Sigmoid colon (tissue), 7 donors: ENCODE measurements around the gene SLX4IP. TPM values are rescaled to one million over a fixed set of nuclear protein-coding genes. Genes with fewer than 3 reads are reported as not detected.
A peak's percentile ranks its signal among the peaks of the same experiment; 100 is the strongest.

ENCODE experiments used
- DNase-seq: peaks from one replicate; pipeline ENCODE4 v3.0.0-alpha.2; 2019
- H3K27ac ChIP-seq, 4 donors: fragments of 200-600 bp; sonication (generic); one replicate each; pipeline ENCODE4 v1.5.1; 2016 to 2019; ENCODE audit warnings: mild to moderate bottlenecking in 1 of 4
- H3K27me3 ChIP-seq, 3 donors: fragments of 200-600 bp; sonication (generic); one replicate each; pipeline ENCODE4 v1.5.1; 2019; ENCODE audit warnings: mild to moderate bottlenecking in 1 of 3
- H3K36me3 ChIP-seq, 4 donors: fragments of 200-600 bp; sonication (generic); one replicate each; pipeline ENCODE4 v1.5.1; 2016 to 2019
- H3K4me1 ChIP-seq, 4 donors: fragments of 200-600 bp; sonication (generic); one replicate each; pipeline ENCODE4 v1.5.1; 2017 to 2019
- H3K4me3 ChIP-seq, 4 donors: fragments of 200-600 bp; sonication (generic); one replicate each; pipeline ENCODE4 v1.5.1; 2017 to 2019; ENCODE audit warnings: mild to moderate bottlenecking in 2 of 4, moderate library complexity in 1 of 4
- H3K9me3 ChIP-seq, 4 donors: fragments of 200-600 bp in 3 of 4; sonication (generic) in 3 of 4; one replicate each; pipeline versions ENCODE4 v1.5.1 to v1.6.1; 2013 to 2019
- EP300 ChIP-seq, 4 donors: sonication (generic); formaldehyde crosslinking; IDR thresholded peaks; one replicate each; pipeline ENCODE4 v1.6.1; 2017; ENCODE audit warnings: antibody characterized with exemption in 4 of 4
- POLR2A ChIP-seq, 2 donors: fragments of 450-650 bp; IDR thresholded peaks; one replicate each; pipeline ENCODE4 v1.6.1; 2016; ENCODE audit warnings: antibody characterized with exemption in 2 of 2, mild to moderate bottlenecking in 2 of 2, moderate library complexity in 2 of 2
- POLR2AphosphoS5 ChIP-seq, 4 donors: sonication (generic); formaldehyde crosslinking; IDR thresholded peaks; one replicate each; pipeline ENCODE4 v1.6.1; 2017; ENCODE audit warnings: antibody characterized with exemption in 4 of 4
- WGBS, 2 donors: extraction: QIAGEN DNeasy Blood & Tissue Kit; methylation state at CpG; one replicate each; pipeline ENCODE4 v1.1.7; 2013; 5-methylcytosine and 5-hydroxymethylcytosine counted together
- intact Hi-C: fragments of 100-400 bp; cut with DNase I; formaldehyde crosslinking; loops from one replicate; pipeline ENCODE4 v1.15.1; 2023
- polyA plus RNA-seq, 3 donors: library from polyadenylated mRNA; stranded (reverse); fragments of 200-250 nt; gene quantifications; one replicate each; pipeline ENCODE4 v1.2.3, GENCODE V29; 2013
- total RNA-seq, 4 donors: library from RNA; depleted of rRNA; stranded (reverse); fragments of >200 nt; gene quantifications; one replicate each; pipeline ENCODE4 v1.1.0, GENCODE V29; 2016
- TF ChIP-seq, protein P1 (sequence below), 4 experiments: fragments of 450-650 bp in 3 of 4; fragments of 200-600 bp in 1 of 4; IDR thresholded peaks; one replicate each; pipeline ENCODE4 v1.5.1; 2016 to 2019; ENCODE audit warnings: antibody characterized with exemption in 4 of 4, mild to moderate bottlenecking in 3 of 4, moderate library complexity in 2 of 4
- donor health status: healthy with polysubstance abuse.
- donor health status: Bipolar disorder and iron deficiency.
- donor health status: healthy.

Gene SLX4IP
- total and polyA plus RNA-seq, 7 donors: 1.2 to 4.2 (median 2.4) TPM

DNA sequence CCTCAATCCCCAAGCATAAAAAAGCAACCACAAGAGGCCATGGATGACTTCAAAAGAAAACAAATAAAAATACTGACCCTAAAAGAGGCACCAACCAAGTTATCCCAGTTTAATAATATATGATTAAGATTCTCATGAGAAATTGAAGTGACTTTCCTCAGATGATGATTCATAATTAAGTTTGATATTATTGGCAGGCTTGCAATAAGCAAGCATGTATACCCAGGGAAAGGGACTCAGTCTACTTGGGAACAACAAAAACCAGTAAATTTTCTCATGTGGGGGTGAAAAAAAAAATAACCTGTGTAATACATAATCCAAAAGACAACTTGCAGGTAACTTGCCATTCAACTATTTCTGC, 219.1 kb downstream of the SLX4IP start:
- Histone ChIP-seq H3K36me3 (peaks cover 12 to 66% (median 22%) of the 10 kb centered on the region in 4 donors), H3K27me3 (no peaks in the 10 kb centered on the region), H3K27ac (peak overlapping the region; percentile 55 to 87 (median 83)), H3K9me3 (no peaks in the 10 kb centered on the region), H3K4me3 (peak overlapping the region in 1 of 4 donors; percentile 38), H3K4me1 (peaks cover 0 to 85% (median 79%) of the 10 kb centered on the region in 4 donors)
- intact Hi-C loops: loop anchor here (5.0 kb wide), 1 partner anchor 182 kb away; no protein-coding TSS in a partner anchor
- TF ChIP-seq POLR2AphosphoS5 (IDR thresholded peaks at IDR 0.05) (no peak), EP300 (IDR thresholded peaks at IDR 0.05) (no peak), POLR2A (IDR thresholded peaks at IDR 0.05) (no peak)
- TF ChIP-seq, protein P1, sequence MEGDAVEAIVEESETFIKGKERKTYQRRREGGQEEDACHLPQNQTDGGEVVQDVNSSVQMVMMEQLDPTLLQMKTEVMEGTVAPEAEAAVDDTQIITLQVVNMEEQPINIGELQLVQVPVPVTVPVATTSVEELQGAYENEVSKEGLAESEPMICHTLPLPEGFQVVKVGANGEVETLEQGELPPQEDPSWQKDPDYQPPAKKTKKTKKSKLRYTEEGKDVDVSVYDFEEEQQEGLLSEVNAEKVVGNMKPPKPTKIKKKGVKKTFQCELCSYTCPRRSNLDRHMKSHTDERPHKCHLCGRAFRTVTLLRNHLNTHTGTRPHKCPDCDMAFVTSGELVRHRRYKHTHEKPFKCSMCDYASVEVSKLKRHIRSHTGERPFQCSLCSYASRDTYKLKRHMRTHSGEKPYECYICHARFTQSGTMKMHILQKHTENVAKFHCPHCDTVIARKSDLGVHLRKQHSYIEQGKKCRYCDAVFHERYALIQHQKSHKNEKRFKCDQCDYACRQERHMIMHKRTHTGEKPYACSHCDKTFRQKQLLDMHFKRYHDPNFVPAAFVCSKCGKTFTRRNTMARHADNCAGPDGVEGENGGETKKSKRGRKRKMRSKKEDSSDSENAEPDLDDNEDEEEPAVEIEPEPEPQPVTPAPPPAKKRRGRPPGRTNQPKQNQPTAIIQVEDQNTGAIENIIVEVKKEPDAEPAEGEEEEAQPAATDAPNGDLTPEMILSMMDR (IDR thresholded peaks at IDR 0.05): no peak
- DNase-seq: no peak

DNA sequence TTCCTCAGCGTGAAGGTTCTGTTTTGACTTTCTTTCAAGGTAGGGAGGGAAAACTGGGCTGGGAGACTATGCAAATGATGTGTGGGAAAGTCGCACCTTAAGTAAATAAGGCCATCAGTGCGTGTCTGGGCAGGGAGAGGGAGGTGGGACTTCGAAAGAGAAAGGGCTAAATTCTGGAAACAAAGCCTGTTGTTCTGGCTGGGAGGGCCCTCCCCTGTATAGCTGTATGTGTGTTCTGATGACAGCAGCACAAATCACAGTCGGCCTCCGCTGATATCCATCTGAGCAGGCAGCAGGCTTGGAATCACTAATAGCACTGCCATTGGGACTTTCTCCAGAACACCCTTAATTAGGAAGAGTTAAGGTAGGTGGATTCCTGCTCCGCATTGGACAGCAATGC, 219.5 kb downstream of the SLX4IP start:
- Histone ChIP-seq H3K4me3 (no peak overlapping the region), H3K27ac (peak overlapping the region; percentile 55 to 87 (median 83)), H3K27me3 (no peaks in the 10 kb centered on the region), H3K36me3 (peaks cover 8 to 62% (median 18%) of the 10 kb centered on the region in 4 donors), H3K9me3 (no peaks in the 10 kb centered on the region), H3K4me1 (peaks cover 0 to 89% (median 82%) of the 10 kb centered on the region in 4 donors)
- WGBS, 2 donors: 10 to 56% methylated on average over 7 of the region's 7 CpGs
- no peak for DNase-seq
- TF ChIP-seq, protein P1 (IDR thresholded peaks at IDR 0.05): no peak
- TF ChIP-seq EP300 (IDR thresholded peaks at IDR 0.05) (no peak), POLR2AphosphoS5 (IDR thresholded peaks at IDR 0.05) (no peak)
- intact Hi-C loops: loop anchor here (5.0 kb wide), 1 partner anchor 182 kb away; no protein-coding TSS in a partner anchor

DNA sequence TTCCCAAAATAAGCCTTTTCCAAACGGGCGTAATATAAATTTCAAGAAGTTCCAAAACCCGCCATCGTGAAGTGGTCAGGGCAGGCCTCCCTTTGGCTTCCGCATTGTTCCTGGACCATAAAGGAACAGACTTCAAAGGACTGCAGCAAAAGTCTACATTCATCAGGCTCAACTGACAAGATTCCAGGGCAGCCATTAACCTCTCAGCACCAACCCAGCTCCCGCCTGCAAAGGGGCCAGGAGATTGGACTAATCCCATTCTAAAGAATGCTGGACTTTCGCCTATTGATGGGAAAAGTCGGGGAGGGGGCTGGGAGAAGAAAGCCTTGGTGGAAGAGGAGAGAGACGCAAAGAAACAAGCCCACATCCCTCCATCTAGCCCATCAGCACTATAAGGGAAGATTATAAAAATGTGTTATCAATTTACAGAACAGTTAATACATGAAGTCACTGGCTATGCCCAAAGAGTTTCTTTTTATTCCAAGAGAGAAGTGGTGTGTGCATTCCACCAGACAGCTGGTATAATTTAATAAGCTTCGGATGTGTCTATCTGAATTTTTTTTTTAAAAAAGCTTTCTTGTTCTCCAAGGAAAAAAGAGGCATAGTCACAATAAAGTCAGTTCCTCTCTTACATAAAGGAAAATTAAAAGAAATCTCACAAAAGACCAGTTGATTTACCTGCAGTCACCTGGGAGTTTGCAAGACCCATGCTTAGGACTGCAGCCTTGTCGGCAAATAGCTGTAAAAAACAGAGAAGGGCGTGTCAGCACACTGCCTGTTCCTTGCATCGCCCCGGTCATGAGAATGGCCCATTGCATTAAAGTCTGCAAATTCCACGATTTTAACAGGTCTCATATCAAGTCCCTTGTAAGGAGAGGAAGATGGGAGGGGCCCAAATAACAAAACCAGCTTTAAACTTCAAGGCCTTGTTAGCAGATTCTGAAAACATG, 220.9 kb downstream of the SLX4IP start:
- peaks cover 0 to 52% (median 5%) of the 10 kb centered on the region in 4 donors for H3K36me3 ChIP-seq
- no peak overlapping the region for H3K4me3 ChIP-seq
- H3K4me1 ChIP-seq: peaks cover 0 to 98% (median 91%) of the 10 kb centered on the region in 4 donors

DNA sequence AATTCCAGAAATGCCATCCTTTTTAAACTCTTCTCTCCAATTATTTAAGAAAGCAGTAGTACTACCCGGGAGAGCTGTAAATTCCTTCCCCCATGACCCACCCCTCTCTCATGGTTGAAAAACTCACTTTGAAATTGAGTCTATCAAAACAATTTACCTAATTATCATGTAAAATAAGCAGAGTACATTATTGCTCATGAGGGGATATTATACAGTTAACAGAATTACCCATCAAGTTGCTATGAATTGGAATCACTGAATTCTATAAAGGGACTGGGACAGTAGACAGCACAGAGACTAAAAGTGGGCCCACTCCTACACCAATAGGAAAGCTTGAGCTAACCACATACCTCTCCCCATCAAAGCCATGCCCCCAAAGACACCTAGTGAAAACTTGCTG, 222.3 kb downstream of the SLX4IP start:
- no peak overlapping the region for H3K4me3 ChIP-seq
- intact Hi-C loops: no loop called here
- H3K9me3 ChIP-seq: no peaks in the 10 kb centered on the region
- no peaks in the 10 kb centered on the region for H3K27me3 ChIP-seq
- H3K4me1 ChIP-seq: peaks cover 0 to 97% (median 86%) of the 10 kb centered on the region in 4 donors
- 86 to 93% methylated on average over 1 of the region's 1 CpG for WGBS, 2 donors
- H3K36me3 ChIP-seq: peaks cover 0 to 58% (median 12%) of the 10 kb centered on the region in 4 donors
- H3K27ac ChIP-seq: peak overlapping the region in 3 of 4 donors; percentile 40 to 87 (median 83)
- TF ChIP-seq POLR2A (IDR thresholded peaks at IDR 0.05) (no peak), POLR2AphosphoS5 (IDR thresholded peaks at IDR 0.05) (no peak), EP300 (IDR thresholded peaks at IDR 0.05) (no peak)
- TF ChIP-seq, protein P1 (IDR thresholded peaks at IDR 0.05): no peak
- DNase-seq: peak; percentile 28

More for the DNA sequence above, 220.9 kb downstream of the SLX4IP start:
- DNase-seq: peak; percentile 48
- no peaks in the 10 kb centered on the region for H3K9me3 ChIP-seq
- no peak for TF ChIP-seq EP300 (IDR thresholded peaks at IDR 0.05)
- TF ChIP-seq, protein P1 (IDR thresholded peaks at IDR 0.05): no peak
- TF ChIP-seq POLR2A (IDR thresholded peaks at IDR 0.05): no peak
- no peak for TF ChIP-seq POLR2AphosphoS5 (IDR thresholded peaks at IDR 0.05)
- H3K27me3 ChIP-seq: no peaks in the 10 kb centered on the region
- H3K27ac ChIP-seq: peak overlapping the region in 3 of 4 donors; percentile 83 to 87 (median 83)
- WGBS, 2 donors: 63 to 73% methylated on average over 15 of the region's 15 CpGs
- intact Hi-C loops: no loop called here
